ENCODE results near the gene CHSY1.
"Not testable (repeated sequence)": the region's sequence is repeated elsewhere in the genome, so short reads cannot be mapped to it uniquely, and the experiment has no call there.

Gene CHSY1

GRCh38 chr15:101220060-101220459 lies 31.8 kb downstream of the CHSY1 start:
- TF ChIP-seq CTCF (conservative IDR thresholded peaks at IDR 0.05), result no peak
- peak overlapping the region; percentile 4; the same call in 1 of the 2 replicates for H3K27ac ChIP-seq

GRCh38 chr15:101219441-101219840 lies 32.4 kb downstream of the CHSY1 start:
- no peak for TF ChIP-seq CTCF (conservative IDR thresholded peaks at IDR 0.05)
- no peak overlapping the region for H3K27ac ChIP-seq

- no peak for TF ChIP-seq CTCF (conservative IDR thresholded peaks at IDR 0.05)
Observed at GRCh38 chr15:101217446-101217845, 34.4 kb downstream of the CHSY1 start.

GRCh38 chr15:101216100-101216499 lies 35.7 kb downstream of the CHSY1 start:
- H3K27ac ChIP-seq, result no peak overlapping the region
- no peak for TF ChIP-seq CTCF (conservative IDR thresholded peaks at IDR 0.05)

More at GRCh38 chr15:101217446-101217845, 34.4 kb downstream of the CHSY1 start:
- H3K27ac ChIP-seq, result peak overlapping the region; percentile 38

GRCh38 chr15:101215681-101216080 lies 36.2 kb downstream of the CHSY1 start:
- TF ChIP-seq CTCF (conservative IDR thresholded peaks at IDR 0.05), result no peak
- H3K27ac ChIP-seq, result no peak overlapping the region

GRCh38 chr15:101214435-101215097 lies 37.3 kb downstream of the CHSY1 start:
- not testable (repeated sequence) for H3K27ac ChIP-seq

- no peak for TF ChIP-seq CTCF (conservative IDR thresholded peaks at IDR 0.05)
Observed at GRCh38 chr15:101213570-101213969, 38.3 kb downstream of the CHSY1 start.

GRCh38 chr15:101213147-101213546 lies 38.7 kb downstream of the CHSY1 start:
- H3K27ac ChIP-seq, result no peak overlapping the region
- no peak for TF ChIP-seq CTCF (conservative IDR thresholded peaks at IDR 0.05)

More at GRCh38 chr15:101213570-101213969, 38.3 kb downstream of the CHSY1 start:
- H3K27ac ChIP-seq, result no peak overlapping the region
